ENCODE results near the gene GPRC5D.

The GPRC5D gene

DNA sequence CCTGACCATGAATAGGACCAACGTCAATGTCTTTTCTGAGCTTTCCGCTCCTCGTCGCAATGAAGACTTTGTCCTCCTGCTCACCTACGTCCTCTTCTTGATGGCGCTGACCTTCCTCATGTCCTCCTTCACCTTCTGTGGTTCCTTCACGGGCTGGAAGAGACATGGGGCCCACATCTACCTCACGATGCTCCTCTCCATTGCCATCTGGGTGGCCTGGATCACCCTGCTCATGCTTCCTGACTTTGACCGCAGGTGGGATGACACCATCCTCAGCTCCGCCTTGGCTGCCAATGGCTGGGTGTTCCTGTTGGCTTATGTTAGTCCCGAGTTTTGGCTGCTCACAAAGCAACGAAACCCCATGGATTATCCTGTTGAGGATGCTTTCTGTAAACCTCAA is 43.3 kb downstream of the GPRC5D start:
- no peak for DNase-seq (ENCODE audit: low read depth, low spot score)

DNA sequence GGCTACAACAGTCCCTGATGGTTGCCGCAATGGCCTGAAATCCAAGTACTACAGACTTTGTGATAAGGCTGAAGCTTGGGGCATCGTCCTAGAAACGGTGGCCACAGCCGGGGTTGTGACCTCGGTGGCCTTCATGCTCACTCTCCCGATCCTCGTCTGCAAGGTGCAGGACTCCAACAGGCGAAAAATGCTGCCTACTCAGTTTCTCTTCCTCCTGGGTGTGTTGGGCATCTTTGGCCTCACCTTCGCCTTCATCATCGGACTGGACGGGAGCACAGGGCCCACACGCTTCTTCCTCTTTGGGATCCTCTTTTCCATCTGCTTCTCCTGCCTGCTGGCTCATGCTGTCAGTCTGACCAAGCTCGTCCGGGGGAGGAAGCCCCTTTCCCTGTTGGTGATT is 43.7 kb downstream of the GPRC5D start:
- DNase-seq (ENCODE audit: low read depth, low spot score): no peak

DNA sequence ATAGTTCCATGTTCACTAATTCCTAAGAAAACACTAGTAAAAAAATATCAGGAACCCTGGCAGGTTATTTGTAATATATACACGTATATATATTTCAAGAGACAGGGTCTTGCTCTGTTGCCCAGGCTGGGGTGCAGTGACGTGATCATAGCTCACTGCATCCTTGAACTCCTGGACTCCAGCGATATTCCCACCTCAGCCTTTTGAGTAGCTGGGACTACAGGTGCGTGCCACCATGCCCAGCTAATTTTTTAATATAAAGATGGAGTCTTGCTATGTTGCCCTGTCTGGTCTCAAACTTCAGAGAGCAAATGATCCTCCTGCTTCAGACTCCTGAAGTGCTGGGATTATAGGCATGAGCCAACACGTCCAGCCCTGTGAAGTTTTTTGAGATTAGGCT is 44.4 kb downstream of the GPRC5D start:
- DNase-seq (ENCODE audit: low read depth, low spot score): no peak

DNA sequence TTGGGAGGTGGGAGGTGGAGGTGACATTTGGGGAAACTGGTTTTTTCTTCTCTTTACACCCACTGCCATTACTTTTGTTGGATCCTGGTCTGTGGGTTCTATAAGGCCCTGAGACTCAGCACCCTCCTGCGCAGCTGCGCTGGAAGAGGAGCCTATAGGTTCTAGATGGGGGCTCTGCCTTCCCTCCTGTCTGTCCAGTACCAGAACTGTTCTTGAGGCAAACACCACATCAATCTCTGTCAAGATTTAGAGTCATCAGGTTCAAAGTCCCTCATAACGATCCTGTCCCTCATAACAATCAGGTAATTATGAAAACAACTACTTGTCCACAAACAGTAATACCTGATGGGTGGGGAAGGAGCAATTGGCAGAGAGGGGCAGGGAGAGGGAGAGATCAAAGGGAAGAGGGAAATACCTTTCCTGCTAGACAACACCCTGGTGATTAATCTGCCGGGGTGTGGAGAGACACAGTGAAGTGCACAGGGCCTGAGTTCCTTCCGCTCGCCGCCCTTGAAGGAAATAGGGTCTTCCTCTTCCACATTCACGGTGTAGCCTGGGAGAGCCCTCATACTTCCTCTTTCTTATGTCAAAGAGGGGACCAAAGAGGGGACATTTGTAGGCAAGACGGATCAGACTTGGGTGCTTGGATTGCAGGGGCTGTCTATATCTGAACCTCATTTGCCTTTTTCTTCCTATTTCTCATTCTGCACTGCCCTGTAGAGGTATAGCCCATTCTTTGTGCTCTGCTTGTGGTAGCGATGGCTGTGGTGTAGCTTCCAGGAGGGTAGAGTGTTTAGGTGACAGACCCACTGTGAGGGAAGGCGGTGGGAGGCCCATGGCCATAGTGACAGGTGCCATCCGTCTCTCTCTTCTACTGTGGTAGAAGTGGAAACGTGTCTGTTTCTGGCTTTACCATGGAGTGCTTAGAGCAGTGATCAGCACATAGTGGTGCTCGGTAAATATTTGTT is 48.0 kb downstream of the GPRC5D start:
- DNase-seq (ENCODE audit: low read depth, low spot score): no peak

DNA sequence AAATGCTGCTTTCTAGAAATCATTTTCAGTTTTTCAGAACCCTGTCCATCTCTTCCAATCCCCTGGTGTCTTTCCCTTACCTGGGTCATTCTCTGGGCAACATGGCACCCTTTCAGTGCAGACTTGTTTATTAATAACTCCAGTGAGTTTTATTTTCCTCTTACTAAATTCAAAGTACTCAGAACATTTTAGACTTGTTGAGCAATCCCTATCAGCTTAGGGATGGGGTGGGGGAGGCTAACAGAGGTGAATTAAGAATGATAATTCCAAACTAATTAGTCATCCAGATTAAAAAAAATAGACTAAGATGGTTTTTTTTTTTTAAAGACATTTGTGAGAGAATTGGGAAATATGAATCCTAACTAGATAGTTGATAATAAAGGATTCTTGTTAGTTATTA is 49.9 kb downstream of the GPRC5D start:
- DNase-seq (ENCODE audit: low read depth, low spot score): no peak

DNA sequence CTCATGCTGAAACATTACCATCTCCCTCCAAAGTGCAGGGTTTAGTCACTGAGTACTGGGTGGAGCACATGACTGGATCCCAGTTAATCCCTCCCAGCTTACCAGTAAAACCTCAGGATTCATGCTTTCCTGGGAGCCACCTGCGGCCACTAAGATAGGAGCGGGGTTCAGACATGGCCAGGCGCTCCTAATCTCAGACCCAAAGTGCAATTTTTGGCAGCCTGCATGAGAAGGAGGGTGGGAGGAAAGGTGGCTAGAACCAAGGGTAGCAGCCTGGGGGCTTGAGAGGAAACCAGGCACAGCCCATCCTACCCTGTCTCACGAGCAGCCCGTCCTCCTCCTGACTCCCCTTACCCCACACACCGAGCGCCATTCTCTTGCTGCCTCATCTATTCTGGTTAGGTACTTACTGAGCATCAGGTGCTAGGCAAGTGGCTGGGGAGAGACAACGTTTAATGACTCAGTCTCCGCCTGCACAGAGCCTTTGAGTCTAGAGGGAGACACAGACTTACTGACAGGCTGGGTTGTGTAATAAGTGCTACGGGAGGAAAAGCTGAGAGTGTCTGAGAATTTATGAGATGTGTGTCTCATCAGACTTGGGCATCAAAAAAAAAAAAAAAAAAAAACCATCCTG is 50.7 kb downstream of the GPRC5D start:
- DNase-seq (ENCODE audit: low read depth, low spot score): no peak

DNA sequence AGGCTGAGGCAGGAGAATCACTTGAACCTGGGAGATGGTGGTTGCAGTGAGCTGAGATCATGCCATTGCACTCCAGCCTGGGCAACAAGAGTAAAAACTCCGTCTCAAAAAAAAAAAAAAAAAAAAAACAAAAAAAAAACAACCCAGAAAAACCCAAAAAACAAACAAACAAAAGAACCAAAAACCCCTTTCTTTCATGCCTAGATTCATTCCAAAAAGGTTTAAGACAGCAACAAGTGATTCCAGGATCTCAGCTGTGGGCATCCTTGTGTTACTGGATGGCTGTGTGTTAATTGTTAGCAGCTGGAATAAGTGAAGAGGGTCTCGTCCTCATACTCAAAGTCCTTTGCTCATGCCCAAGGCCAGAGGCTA is 51.2 kb downstream of the GPRC5D start:
- no peak for DNase-seq (ENCODE audit: low read depth, low spot score)

DNA sequence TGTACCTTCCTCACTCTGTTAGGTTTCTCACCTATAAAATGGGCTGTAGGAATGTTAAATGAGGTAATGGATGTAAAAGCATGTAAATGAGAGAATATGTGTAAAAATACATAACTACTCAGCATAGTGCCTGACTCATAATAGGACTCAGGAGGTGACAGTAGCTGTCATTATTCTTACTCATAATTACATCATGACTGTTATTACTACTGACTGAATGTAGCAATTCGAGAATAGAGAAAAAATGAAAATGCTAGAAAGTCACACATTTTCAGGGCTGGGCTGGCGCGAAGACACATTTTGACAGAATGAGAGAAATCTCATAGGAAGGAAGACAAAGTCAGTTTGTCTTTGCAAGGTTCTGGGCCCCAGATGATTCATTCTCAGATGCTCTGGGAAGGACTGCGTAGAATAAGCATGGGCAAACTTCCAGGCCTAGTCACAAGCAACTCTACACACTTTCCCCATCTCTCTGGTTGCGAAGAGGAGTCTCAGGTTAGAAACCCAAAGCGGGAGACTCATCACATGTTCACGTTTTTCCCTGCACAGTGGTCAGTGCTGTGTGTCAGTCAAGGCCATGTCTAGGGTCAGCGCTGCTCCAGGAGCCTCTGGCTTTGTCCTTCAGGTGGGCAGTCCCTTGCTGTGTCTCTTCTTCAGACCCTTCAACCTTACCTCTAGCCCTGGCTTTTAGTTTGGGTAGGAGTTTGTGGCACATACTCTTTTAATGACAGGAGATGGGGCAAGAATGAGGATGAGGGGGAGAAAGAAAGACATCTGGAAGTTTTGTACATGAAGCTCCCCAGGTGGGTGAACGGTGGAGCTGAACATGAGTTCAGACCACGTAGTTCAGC is 52.2 kb downstream of the GPRC5D start:
- no peak for DNase-seq (ENCODE audit: low read depth, low spot score)

DNA sequence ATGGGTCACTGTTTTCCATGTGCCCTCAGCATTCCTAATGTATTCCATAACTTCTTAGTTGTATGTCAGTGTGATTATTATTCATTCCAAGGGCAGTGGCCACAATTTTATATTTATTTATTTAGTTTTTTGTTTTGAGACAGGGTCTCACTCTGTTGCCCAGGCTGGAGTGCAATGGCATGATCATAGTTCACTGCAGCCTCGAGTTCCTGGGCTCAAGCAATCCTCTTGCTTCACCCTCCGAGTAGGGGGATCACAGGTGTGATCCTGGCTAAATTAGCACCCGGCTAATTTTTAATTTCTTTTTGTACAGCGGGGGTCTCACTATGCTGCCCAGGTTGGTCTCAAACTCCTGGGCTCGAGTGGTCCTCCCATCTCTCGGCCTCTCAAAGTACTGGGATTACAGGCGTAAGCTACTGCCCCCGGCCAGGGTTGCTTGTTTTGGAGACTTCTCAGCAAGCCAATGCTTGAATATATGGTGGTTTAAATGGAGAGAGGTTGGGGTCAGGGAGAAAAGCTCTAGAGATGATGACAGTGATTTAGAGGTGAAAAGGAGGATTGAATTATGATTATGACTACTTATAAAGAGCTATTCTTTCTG is 53.0 kb downstream of the GPRC5D start:
- DNase-seq (ENCODE audit: low read depth, low spot score): no peak

DNA sequence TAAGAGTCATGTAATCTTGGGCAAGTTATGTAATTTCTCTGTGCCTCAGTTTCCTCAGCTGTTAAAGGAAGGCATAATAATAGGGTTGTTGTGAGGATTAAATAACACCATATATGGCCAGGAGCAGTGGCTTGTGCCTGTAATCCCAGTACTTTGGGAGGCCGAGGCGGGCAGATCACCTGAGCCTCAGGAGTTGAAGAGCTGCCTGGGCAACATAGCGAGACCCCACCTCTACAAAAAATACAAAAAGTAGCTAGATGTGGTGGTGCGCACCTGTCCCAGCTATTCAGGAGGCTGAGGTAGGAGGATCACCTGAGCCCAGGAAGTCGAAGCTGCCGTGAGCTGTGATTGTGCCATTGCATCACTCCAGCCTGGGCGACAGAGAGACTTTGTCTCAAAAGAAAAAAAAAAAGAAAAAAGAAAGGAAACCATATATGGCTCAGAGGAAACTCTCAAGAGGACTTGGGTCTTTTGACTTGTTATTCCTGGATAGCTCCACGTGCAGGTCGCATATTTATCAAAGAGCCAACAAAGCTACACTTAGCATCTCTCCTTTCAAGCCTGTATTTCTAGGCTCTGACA is 53.7 kb downstream of the GPRC5D start:
- no peak for DNase-seq (ENCODE audit: low read depth, low spot score)

DNA sequence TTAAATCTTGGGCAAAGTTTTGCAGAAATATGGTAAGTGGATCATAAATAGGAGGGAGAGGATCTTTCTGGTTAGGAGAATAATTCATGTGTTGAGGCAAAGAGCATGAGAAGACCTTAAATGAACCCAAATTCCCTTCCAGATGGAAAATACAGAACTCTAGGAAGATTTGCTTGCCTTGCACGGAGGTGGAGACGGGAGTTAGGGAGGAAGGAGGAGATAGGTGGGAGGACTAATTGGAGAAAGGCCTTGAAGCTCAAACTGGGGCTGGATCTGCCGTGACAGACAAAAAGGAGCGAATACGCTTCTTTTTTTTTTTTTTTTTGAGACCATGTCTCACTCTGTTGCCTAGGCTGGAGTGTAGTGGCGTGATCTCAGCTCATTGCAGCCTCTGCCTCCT is 54.7 kb downstream of the GPRC5D start:
- DNase-seq (ENCODE audit: low read depth, low spot score): no peak

DNA sequence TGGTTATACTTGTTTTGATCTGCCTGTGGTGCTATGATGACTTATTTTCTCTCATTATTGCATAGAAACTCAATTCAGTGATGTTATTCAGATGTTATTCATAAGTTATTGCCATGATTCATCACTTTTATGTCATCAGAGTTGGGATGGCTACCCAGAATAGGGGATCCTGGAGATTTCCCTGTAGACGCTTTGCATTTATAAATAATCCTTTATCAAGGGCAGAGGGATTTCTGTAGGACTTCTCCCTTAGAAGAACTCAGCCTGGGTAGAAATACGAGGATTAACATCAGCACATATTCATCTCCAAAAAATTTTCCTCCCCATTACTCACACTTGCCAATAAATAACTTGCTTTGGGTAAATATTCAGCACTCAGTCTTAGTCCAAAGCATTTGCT is 55.7 kb downstream of the GPRC5D start:
- no peak for DNase-seq (ENCODE audit: low read depth, low spot score)

DNA sequence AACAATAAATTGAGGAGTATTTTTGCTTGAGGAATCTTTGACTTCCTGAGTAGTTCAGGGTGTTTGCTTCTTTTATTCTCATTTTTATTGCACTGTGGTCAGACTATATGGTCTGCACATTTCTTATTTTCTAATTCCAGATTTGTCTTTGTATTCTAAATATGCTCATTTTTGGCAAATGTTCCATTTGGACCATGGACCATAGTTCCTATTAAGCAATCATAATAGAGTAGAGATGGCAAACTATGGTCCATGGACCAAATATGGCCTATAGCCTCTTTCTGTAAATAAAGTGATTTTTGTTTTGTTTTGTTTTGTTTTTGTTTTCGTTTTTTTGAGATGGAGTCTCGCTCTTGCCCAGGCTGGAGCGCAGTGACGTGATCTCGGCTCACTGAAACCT is 58.5 kb downstream of the GPRC5D start:
- DNase-seq (ENCODE audit: low read depth, low spot score): no peak

DNA sequence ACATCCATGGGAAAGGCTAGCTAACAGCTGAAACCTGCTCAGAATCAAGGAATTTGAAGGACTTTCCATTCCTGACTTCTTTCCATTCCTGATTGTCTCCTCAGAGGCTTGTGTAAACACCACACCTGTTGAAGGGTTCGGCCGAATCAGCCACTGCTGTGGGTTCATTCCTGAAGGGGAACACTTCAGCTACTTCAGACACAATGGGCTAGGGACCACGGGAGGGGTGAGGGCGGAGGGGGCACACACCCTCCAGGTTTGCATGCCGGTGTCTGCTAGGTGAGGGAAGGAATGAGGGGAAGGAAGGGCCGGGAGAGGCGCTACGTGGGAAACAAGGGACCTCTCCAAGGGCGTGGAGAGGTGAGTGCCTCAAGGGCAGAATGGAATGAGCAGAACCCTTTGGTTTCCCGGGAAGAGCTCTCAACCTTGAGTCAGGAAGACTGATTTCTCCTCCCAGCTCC is 59.3 kb downstream of the GPRC5D start:
- DNase-seq (ENCODE audit: low read depth, low spot score): no peak

DNA sequence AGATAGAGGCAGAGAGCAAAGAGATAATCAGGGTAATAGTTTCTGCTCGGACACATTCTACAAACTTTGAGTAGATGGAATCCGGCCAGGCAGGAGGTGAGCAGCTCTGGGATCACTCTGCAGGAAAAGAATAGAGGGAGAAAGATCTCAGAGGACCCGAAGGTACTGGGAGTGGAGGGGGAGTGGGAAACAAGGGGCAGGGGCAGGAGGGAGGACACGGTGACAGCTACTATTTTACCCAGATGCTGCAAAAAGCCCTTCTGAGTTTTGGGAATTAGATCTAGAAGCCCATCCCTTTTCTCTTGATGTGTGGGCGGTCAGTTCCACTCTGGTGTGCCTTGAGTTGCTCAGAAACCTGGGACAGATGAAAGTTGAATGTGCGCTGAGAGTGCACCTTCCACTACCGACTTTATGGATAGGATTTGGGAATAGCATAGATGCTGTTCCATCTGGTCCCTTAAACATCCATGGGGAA is 60.1 kb downstream of the GPRC5D start:
- DNase-seq (ENCODE audit: low read depth, low spot score): no peak

DNA sequence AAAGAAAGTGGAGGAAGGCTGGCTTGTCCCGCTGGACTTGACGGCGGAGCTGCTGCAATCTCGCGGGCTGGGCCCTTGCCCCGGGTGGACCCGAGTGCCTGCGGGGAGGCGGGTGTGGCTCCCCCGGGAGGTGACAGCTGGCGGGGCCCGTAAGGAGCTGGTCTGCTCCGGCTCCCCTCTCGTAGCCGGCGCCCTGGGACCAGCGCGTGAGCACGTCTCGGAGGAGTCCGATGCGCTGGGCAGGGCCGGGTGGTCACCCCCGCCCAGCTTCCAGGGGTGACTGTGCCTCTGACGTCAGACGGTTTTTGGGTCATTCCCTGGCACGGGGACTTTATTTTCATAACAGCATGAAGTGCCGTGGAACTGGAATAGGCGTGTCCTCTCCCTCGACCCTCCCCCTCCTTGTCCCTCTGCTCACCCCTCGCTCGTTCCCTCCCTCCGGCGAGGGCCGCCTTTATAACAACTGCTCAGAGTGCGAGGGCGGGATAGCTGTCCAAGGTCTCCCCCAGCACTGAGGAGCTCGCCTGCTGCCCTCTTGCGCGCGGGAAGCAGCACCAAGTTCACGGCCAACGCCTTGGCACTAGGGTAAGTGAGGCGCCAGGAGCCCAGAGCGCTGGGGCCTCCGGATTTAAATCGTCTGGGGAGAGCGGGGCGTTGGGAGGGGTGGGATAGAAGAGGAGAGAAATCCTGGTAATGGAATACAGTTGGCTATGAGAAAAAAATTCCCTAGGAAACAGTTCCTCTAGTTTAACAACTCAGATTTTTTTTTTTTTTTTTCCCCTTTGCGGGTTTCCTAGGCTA is 60.7 kb downstream of the GPRC5D start, which contains the start of gene GPRC5A:
TSS of gene GPRC5A (plus strand) at position 483 of the 801 bp plus-strand sequence. CDS start 16,688 bp downstream, outside the sequence.
- DNase-seq (ENCODE audit: low read depth, low spot score): peak; percentile 6

Data from activated naive CD8-positive, alpha-beta T cell treated with anti-CD3 and anti-CD28 coated beads, Interleukin-2, amount 50 U/mL, for 16 hours (primary cell).